Vagina (tissue), 2 donors: ENCODE data around the gene ENO4.

Source experiments
- CTCF ChIP-seq, 3 experiments: fragments of 450-650 bp in 2 of 3; fragments of 200-600 bp in 1 of 3; sonication (generic) in 1 of 3; IDR thresholded peaks; one replicate each; pipeline ENCODE4 v1.5.1; 2017 to 2019; ENCODE audit warnings: antibody characterized with exemption in 3 of 3, mild to moderate bottlenecking in 2 of 3, moderate library complexity in 2 of 3
- POLR2A ChIP-seq, 2 donors: fragments of 450-650 bp; IDR thresholded peaks; one replicate each; pipeline ENCODE4 v1.6.1; 2017; ENCODE audit warnings: antibody characterized with exemption in 2 of 2, mild to moderate bottlenecking in 2 of 2, moderate library complexity in 2 of 2
- POLR2AphosphoS5 ChIP-seq, 2 donors: sonication (generic); formaldehyde crosslinking; IDR thresholded peaks; one replicate each; pipeline ENCODE4 v1.9.0; 2017; ENCODE audit warnings: antibody characterized with exemption in 2 of 2, mild to moderate bottlenecking in 2 of 2, low read depth in 1 of 2; ENCODE audit not compliant: insufficient read depth in 1 of 2

GRCh38 chr10:116912162-116912561 is 62.9 kb downstream of the ENO4 start:
- no peak for TF ChIP-seq CTCF (IDR thresholded peaks at IDR 0.05)
- TF ChIP-seq POLR2AphosphoS5 (IDR thresholded peaks at IDR 0.05; ENCODE audit: insufficient read depth in 1 of 2, low read depth in 1 of 2) = no peak
- TF ChIP-seq POLR2A (IDR thresholded peaks at IDR 0.05) = no peak
